ENCODE data around the gene DNAJC21.

Gene DNAJC21

DNA sequence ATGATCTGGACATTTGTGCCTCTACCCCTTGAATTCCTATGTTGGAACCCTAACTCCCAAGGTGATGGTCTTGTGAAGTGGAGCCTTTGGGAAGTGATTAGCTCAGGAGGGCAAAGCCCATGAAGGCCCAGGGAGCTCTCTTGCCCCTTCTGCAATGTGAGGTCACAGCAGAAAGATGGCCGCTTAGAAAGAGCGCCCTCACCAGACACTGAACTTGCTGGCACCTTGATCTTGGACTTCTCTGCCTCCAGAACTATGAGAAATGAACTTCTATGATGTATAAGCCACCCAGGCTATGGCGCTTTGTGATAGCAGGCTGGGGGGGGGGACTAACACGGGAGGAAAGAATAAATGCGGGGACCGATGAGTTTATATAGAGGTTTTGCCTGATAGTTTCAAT, 73.1 kb downstream of the DNAJC21 start:
- DNase-seq (ENCODE audit: low read depth), result no peak
- TF ChIP-seq, protein P1, sequence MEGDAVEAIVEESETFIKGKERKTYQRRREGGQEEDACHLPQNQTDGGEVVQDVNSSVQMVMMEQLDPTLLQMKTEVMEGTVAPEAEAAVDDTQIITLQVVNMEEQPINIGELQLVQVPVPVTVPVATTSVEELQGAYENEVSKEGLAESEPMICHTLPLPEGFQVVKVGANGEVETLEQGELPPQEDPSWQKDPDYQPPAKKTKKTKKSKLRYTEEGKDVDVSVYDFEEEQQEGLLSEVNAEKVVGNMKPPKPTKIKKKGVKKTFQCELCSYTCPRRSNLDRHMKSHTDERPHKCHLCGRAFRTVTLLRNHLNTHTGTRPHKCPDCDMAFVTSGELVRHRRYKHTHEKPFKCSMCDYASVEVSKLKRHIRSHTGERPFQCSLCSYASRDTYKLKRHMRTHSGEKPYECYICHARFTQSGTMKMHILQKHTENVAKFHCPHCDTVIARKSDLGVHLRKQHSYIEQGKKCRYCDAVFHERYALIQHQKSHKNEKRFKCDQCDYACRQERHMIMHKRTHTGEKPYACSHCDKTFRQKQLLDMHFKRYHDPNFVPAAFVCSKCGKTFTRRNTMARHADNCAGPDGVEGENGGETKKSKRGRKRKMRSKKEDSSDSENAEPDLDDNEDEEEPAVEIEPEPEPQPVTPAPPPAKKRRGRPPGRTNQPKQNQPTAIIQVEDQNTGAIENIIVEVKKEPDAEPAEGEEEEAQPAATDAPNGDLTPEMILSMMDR (IDR thresholded peaks at IDR 0.05; ENCODE audit: insufficient read depth, low read depth, low read length, missing control alignments), result no peak
- H3K4me3 ChIP-seq (ENCODE audit: low read depth, low read length), result no peak overlapping the region

DNA sequence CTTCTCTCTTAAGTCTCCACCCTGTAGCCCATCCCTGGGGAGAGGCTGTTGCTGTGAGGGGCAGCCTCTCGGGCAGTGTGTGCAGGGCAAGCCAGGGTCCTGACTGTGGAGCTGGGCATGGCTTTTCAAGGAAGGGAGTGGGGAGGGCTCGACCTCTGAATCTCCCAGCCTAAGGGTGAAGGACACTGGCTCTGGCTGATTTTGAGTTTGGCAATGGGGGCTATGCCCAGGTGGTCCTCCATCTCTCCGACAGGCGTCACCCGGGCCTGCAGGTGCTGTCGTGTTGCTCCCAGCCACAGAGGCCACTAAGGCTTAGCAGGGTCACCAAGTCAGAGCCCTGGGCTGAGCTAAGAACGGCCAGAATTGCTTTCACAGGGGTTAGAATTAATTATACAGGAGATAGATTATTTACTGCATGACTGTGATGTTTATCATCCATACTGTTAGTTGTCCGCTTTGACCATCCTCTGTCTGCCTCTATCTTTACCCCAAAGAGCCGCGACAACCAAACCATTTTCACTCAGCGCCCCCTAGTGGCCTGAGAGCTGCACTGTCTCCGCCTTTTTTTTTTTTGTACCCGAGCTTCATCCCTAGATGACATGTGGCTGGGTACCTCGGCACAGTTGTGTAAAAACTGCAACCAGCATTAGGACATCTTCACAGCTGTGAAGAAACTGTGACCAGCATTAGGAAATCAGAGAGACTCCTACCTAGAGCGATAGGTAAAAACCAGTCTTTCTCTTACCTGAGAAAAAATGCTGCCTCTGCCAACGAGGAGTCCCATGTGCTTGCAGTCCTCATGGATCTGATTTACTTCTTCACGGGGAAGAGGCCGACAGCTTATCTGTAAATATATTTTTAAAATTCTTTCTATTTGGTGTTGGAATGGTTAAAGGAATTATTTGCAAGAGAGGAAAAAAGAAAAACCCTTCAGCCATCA, 73.9 kb downstream of the DNAJC21 start:
- no peak overlapping the region for H3K4me3 ChIP-seq (ENCODE audit: low read depth, low read length)
- TF ChIP-seq, protein P1 (IDR thresholded peaks at IDR 0.05; ENCODE audit: insufficient read depth, low read depth, low read length, missing control alignments), result peak; percentile 88
- peak; percentile 75 for DNase-seq (ENCODE audit: low read depth)

DNA sequence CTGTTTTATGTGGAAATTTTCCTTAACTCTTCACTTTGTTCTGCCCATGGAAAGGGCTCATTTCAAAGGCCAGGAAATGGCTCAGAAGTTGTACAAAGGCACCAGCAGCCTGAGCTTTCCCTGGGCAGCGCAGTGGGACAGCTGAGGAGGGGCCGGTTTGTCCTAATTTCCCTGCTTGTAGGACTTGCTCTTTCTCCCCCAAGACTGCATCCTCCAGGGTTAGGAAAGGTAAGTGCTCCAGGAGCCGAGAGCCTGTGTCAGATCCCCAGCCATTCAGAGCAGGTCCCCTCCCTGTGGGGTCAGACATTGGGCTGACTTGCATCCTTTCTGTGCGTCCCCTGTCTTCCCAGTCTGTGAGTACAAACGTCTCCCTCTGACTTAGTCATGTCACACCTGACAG, 74.8 kb downstream of the DNAJC21 start:
- no peak for DNase-seq (ENCODE audit: low read depth)
- TF ChIP-seq, protein P1 (IDR thresholded peaks at IDR 0.05; ENCODE audit: insufficient read depth, low read depth, low read length, missing control alignments), result no peak
- no peak overlapping the region for H3K4me3 ChIP-seq (ENCODE audit: low read depth, low read length)

DNA sequence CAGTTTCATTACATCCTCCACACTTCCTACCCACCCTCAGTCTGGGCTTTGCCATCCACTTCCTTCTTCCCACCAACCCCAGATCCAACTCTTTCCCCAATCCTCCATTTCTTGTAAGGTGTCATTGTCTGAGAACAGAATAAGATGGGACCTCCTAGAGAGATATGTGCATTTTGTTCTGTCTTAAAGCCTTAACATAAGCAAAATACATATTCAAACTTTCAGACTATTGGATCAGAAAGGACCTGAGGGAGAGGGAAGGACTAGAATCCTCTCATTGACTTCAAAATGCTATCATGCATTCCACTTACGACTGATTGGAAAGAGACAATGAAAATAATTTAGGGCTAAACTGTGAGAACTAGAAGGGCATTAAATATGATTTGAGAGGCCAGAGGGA, 75.4 kb downstream of the DNAJC21 start:
- DNase-seq (ENCODE audit: low read depth), result no peak
- TF ChIP-seq, protein P1 (IDR thresholded peaks at IDR 0.05; ENCODE audit: insufficient read depth, low read depth, low read length, missing control alignments), result no peak
- H3K4me3 ChIP-seq (ENCODE audit: low read depth, low read length), result no peak overlapping the region
